Ureter (tissue), 1 donor: ENCODE results near the gene PIEZO1. TPM values are rescaled to one million over a fixed set of nuclear protein-coding genes. Genes with fewer than 3 reads are reported as not detected.

Experiments used
- DNase-seq: peaks from one replicate; pipeline ENCODE4 v3.0.0-alpha.2; 2020; ENCODE audit warnings: low spot score
- total RNA-seq: library from RNA; stranded (reverse); gene quantifications from one replicate; pipeline ENCODE4 v1.2.4, GENCODE V29; 2023
- donor health status: DM: yes; HTN: yes; CAD: no.

The PIEZO1 gene
- total RNA-seq, 1 donor from 2014 or later, result 144 TPM

DNA sequence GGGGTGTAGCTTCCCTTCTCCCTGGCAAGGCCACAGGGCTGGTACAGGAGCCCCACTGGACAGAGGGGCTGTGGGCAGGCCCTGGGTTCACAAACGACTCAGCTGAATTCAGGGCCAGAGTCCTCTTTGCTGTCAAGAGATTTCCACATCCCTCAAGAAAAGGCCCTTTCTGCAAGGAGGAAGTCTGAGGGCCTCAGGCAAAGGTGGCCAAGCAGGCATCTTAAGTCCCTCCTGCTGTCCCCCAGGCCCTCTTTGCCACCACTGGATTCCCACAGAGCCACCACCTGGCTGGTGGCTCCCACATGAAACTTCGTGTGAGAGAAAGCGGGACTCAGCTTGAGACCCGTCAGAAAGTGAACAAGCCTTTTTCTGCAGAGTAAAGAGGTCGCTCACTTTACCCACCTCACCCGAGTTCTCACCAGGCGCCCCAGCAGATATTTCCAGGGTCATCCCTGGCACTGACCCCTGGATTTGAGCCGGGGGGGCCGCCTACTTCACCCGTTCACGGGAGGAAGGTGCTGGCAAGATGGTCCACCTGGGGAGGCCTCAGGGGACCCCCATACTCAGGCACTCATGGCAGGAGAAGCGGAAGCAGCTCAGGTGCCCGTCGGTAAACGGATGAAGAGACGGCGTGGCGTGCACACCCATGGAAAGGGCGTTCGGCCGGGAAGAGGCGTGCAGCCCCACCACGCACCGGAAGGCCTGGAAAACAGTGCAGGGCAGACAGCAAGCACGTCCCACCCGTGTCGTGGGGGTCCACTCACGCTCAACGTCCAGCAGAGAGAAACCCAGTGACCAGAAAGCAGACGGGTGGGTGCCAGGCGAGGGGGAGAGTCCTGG is 82.4 kb downstream of the PIEZO1 start:
- DNase-seq, result no peak

DNA sequence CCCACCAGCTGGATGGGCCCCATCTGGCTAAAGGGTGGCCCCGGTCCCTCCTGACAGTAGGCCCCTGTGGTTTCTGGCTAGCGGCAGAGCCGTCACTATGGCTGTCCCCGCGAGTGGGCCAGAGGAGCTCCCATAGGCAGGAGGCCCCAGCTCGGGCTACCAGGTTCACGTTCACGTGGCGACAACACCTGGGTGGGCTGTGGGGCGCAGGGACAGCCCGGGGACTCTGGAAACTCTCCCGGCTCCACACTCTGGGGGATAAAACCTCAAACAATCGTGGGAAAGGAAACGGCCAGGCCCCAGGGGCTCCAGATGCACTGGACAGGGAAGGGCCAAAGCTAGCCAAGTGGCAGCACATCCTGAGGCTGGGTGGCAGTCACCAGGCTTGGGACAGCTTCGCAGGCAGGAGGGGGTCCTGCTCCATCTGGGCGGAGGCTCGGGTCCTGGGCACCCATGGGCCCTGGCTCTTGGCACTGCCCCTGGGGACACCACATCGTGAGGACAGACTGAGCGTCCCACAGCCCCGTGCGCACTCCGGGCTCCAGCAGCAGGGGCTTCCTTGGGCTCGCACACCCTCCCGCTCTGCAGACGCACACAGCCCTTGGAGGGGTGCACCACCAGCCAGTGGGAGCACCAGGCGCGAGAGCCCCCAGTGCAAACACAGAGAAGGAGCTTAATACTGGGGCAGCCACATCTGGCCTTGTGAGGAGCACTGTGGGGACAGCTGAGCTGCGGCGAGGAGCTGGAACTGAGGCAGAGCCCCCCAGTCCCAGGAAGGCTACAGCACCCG is 83.2 kb downstream of the PIEZO1 start:
- DNase-seq, result no peak

GRCh38 chr16:88700636-88701482 is 84.2 kb downstream of the PIEZO1 start:
- DNase-seq, result peak; percentile 93

DNA sequence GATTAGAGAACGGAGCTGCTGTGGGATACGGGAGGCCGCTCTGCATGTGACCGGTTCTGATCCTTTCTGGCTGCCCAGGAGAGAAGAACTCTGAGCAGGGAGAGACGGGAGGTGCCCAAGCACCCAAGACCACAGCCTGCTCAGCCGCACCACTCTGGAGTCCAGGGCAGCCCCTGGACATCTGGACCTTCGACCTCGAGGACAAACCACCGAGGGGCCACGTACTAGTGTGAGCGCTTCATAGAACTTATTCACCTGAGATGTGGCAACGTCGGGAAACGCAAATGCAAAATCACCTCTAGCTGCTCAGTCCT is 84.7 kb downstream of the PIEZO1 start:
- no peak for DNase-seq

- DNase-seq, result no peak
Measured at GRCh38 chr16:88699180-88699579, 85.8 kb downstream of the PIEZO1 start.

DNA sequence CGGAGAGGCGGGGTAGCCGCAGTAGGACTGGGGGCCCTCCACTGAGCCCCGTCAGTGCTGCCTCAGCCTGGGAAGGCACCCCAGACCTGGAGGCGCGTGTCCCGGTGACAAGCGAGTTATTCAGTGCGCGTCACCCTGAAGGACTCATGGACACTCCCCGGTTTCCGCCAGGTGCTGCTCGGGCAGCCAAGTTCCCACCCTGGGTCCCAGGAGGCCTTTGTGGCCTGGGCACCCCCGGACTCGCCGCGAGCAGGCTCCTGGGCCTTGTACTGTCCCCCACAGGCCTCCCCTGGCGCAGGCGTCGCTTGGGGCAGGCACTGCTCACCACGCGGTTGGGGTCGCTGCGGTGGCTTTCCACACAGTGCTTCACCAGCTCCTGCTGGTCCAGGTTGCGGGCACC is 86.4 kb downstream of the PIEZO1 start:
- no peak for DNase-seq

DNA sequence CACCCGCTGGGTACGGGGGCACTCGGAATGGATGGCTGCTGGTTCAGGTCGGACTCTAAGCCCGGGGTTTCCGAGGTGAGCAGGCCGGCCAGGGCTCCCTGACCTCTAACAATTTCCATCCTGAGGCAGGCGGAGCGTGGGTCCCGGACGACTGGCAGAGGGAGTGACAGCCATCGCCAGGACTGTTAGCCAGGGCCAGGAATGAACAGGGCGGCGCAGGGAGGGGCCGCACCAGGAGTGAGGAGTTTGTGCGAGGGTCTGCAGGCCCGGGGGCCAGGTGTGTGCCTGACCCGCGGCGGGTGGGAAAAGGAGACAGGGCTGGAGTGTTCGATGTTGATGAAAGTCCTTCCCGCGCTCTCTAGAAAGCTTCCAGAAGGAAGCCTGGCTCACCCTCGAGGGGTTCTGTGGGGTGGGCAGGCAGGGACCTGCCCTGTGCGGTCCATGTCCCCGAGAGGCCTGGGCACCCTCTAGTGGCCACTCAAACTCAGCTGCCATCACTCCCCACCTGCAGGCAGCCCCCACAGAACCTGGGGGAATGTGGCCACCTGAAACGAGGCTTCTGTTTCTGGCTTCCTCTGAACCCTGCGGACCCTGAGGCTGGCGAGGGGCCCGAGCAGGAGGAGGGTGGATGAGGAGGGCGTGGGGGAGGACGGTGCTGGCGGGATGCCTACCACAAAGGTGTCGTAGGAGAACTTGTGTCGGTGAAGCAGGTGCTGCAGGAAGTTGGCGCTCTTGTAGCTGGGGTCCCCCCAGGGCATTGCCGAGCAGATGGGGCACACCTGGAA is 87.0 kb downstream of the PIEZO1 start:
- DNase-seq, result no peak

GRCh38 chr16:88697116-88697830 is 87.7 kb downstream of the PIEZO1 start:
- no peak for DNase-seq

GRCh38 chr16:88696441-88696840 is 88.6 kb downstream of the PIEZO1 start:
- DNase-seq, result no peak

- no peak for DNase-seq
Measured at GRCh38 chr16:88695753-88696152, 89.3 kb downstream of the PIEZO1 start.

- no peak for DNase-seq
Measured at GRCh38 chr16:88695218-88695617, 89.8 kb downstream of the PIEZO1 start.

- DNase-seq, result no peak
Measured at GRCh38 chr16:88694221-88695087, 90.6 kb downstream of the PIEZO1 start.

DNA sequence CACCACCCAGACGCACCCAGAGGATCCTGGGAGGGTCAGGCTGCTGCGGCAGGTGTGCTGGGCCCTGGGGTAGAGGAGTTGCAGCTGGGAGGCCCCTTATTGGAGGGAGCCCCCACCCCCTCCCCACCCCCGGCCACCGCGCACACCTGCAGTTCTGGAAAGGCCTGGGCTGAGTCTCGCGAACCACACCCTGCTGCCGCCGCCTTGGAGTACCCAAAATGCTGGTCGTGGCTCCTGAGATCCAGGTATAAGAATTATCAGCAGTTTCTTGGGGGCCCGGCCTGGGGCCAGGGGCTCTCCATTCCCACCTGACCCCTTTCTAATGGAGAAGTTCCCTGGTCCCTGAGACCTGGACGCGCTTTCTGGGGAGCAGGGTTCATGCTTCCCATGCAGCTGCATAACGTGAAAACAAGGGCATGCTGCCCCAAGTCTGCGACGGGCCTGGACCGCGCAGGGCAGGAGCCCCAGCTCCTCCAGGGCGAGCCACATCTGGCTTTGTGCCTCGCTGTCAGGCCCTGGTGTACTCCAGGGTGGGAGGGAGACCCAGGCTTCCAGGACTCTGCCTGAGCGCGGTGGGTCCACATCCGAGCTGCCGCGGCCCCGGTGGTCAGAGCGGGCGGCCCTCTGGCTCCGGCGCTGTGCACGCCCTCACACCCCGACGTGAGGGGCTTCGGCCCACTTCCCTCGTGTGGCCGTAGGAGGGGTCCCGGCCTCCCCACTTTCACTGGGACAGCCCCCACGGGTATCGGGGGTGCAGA is 91.4 kb downstream of the PIEZO1 start:
- no peak for DNase-seq

- no peak for DNase-seq
Measured at GRCh38 chr16:88692861-88693260, 92.2 kb downstream of the PIEZO1 start.

DNA sequence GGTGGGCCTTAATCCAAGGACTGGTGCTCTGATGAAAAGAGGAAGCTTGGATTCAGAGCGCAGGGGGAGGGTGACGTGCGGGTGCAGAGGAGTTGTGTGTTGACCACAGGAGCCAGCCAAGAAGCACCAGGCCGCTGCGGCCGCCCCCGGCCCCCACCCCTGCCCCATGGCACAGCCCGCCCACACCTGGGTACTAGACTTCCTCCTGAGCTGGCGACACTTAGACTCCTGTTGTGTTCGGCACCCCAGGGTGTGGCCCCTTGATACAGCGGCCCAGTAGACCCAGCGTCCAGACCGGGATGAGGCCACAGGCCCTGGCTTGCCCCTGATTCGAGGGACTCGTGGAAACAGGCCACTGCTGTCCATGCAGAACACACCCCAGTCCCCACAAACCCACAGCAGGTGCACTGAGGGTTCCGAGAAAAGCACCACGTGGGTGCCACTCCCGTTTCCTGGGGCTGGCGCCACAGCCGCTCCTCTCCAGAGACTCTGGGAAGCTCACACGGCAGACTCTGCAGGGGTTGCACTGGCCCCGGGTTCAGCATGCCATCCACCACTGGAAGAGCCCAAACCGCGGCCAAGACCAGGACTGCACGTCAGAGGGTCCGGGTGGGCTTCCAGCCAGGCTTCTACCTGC is 93.0 kb downstream of the PIEZO1 start:
- peak; percentile 67 for DNase-seq

DNA sequence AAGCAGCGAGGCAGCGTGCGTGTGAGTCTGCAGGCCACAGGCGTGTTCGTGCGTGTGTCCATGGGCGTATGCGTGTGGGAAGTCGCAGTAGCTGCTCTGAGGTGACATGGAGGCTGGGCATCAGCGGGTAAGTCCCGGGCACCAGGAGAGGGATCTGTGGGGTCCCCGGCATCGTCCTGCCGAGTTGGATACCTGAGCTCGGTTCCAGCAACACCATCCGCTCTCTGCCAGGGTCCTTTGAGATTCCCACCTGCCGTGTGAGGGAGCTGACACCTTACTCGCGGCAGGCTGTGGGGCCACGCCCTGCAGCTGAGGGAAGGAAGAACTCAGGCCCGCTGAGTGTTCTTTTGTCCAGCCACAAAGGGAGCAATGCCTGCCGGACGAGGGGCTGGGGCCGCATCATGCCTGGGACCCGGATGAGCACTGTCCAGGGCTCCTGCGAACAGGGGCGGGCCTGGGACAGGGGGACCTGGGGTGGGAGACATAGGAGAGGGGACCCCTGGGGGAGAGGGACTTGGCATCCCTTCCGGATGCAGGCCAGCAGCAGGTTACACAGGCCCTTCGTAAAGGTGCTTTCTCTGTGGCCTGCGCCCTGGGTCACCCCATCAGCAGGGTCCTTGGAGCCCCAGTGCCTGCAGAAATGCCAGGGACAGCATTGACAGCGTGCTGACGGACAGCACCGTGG is 93.7 kb downstream of the PIEZO1 start:
- no peak for DNase-seq

- no peak for DNase-seq
Measured at GRCh38 chr16:88690341-88691128, 94.5 kb downstream of the PIEZO1 start.
